Measurements from ENCODE around the gene STAM.

DNA sequence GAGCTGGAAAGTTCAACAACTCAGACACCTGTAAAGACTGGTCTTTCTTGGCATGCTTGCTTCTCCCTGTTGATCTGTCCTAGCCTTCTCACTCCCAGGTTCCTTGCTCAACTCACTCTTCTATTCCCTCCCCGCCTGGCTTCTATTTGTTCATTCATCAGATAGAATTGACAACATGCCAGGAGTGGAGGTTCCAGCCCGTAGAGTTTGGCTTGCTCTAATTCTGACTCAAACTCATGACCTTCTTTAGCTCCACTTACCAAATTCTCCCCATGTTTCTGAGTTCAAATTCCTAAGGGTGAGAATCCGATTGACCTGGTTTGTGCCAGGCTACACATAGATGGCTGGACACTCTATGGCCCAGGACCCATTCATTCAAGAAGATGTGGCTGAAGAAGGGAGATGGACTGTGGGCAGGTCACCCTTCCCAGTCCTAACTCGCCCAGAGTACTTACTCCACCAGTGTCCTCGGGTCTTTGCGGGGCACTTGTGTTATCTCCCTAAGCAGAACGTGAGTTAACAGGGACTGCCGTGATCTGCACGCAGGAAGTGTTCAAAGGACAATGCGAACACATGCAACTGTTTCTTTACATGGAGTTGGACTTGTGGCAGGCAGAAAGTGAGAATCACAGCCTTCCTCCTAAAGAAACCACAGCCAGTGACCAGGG lies 104.1 kb downstream of the STAM start:
- TF ChIP-seq, protein P1, sequence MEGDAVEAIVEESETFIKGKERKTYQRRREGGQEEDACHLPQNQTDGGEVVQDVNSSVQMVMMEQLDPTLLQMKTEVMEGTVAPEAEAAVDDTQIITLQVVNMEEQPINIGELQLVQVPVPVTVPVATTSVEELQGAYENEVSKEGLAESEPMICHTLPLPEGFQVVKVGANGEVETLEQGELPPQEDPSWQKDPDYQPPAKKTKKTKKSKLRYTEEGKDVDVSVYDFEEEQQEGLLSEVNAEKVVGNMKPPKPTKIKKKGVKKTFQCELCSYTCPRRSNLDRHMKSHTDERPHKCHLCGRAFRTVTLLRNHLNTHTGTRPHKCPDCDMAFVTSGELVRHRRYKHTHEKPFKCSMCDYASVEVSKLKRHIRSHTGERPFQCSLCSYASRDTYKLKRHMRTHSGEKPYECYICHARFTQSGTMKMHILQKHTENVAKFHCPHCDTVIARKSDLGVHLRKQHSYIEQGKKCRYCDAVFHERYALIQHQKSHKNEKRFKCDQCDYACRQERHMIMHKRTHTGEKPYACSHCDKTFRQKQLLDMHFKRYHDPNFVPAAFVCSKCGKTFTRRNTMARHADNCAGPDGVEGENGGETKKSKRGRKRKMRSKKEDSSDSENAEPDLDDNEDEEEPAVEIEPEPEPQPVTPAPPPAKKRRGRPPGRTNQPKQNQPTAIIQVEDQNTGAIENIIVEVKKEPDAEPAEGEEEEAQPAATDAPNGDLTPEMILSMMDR (IDR thresholded peaks at IDR 0.05), result no peak
- no peak for TF ChIP-seq POLR2A (IDR thresholded peaks at IDR 0.05)
